ENCODE data around the gene NCKAP5.
"Not testable (repeated sequence)": the region's sequence is repeated elsewhere in the genome, so short reads cannot be mapped to it uniquely, and the experiment has no call there.

NCKAP5 gene

GRCh38 chr2:133526530-133527300 is 41.5 kb downstream of the NCKAP5 start:
- ATAC-seq (replicated peaks) (no peak), DNase-seq (no peak)
- no peaks in the 10 kb centered on the region for H3K9me3 Mint-ChIP-seq
- H3K4me1 Mint-ChIP-seq (ENCODE audit: low read depth in 2 of 2), result no peaks in the 10 kb centered on the region
- H3K27me3 Mint-ChIP-seq, result no peaks in the 10 kb centered on the region
- no peak overlapping the region for H3K27ac Mint-ChIP-seq
- H3K4me3 Mint-ChIP-seq, result no peak overlapping the region
- H3K36me3 Mint-ChIP-seq (ENCODE audit: insufficient read depth), result no peaks in the 10 kb centered on the region

DNA sequence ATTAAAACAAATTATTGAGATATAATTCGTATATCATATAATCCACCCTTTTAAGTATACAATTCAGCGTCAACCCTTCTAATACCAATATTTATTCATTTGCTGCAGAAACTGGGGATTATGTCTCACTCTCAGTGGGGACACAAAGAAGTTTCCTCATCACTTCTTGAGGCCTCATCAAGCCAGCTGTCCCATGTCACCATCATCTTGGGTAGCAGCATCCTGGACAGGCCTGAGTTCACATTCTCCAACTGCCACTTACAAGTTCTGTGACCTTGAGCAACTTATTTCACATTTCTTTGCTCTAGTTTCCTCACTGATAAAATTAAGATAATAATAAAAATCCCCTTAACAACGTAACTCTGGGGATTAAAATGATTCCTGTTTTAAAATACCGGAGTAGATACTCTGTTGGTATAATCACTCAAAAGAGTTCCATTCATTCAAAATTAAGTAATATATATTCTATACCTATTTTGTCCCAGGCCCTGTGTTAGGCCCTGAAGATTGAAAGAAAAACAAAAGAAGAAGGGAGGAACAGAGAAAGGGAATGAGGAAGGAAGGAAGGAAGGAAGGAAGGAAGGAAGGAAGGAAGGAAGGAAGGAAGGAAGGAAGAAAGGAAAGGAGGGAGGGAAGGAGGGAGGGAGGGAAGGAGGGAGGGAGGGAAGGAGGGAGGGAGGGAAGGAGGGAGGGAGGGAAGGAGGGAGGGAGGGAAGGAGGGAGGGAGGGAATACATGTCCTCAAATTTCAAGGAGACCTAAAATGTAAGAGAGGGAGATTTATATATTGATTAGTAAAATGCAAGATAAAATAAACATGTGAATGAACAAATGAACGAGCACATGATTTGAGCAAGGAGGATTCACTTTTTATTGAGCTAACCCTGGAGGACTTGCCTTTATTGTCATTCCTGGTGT is 42.4 kb downstream of the NCKAP5 start:
- H3K4me1 Mint-ChIP-seq (ENCODE audit: low read depth in 2 of 2), result no peaks in the 10 kb centered on the region
- H3K27me3 Mint-ChIP-seq, result no peaks in the 10 kb centered on the region
- H3K27ac Mint-ChIP-seq, result no peak overlapping the region
- H3K9me3 Mint-ChIP-seq, result no peaks in the 10 kb centered on the region
- no peak overlapping the region for H3K4me3 Mint-ChIP-seq
- ATAC-seq (replicated peaks) (no peak), DNase-seq (no peak)
- no peaks in the 10 kb centered on the region for H3K36me3 Mint-ChIP-seq (ENCODE audit: insufficient read depth)

DNA sequence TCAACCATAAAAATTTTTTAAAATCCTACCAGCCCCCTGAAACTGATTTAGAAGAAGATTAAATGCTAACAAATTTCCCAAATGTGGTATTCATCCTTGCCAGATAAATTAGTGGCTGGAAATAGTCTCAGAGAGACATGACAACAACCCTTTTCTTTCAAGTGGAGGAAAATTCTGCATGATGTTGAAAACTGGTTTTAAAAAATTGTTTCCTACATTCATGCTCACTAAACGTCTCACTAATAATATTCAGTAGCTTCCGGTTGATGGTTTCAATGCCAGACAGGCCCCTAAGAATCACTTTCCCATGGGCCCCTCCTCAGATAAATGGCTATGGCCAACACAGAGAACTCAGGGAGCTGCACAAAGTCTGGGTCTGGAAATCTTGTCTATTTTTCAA is 43.2 kb downstream of the NCKAP5 start:
- Mint-ChIP-seq H3K27me3 (no peaks in the 10 kb centered on the region), H3K27ac (no peak overlapping the region), H3K4me1 (ENCODE audit: low read depth in 2 of 2) (no peaks in the 10 kb centered on the region), H3K36me3 (ENCODE audit: insufficient read depth) (no peaks in the 10 kb centered on the region), H3K9me3 (no peaks in the 10 kb centered on the region), H3K4me3 (no peak overlapping the region)
- DNase-seq (no peak), ATAC-seq (replicated peaks) (no peak)

- ATAC-seq (replicated peaks), result no peak
- no peaks in the 10 kb centered on the region for H3K27me3 Mint-ChIP-seq
- DNase-seq, result no peak
- peaks cover 4% of the 10 kb centered on the region for H3K36me3 Mint-ChIP-seq (ENCODE audit: insufficient read depth)
- no peak overlapping the region for H3K4me3 Mint-ChIP-seq
- no peaks in the 10 kb centered on the region for H3K9me3 Mint-ChIP-seq
- no peak overlapping the region for H3K27ac Mint-ChIP-seq
- H3K4me1 Mint-ChIP-seq (ENCODE audit: low read depth in 2 of 2), result no peaks in the 10 kb centered on the region
Measured at GRCh38 chr2:133523406-133523805, 44.9 kb downstream of the NCKAP5 start.

GRCh38 chr2:133522204-133522603 is 46.1 kb downstream of the NCKAP5 start:
- no peak overlapping the region for H3K27ac Mint-ChIP-seq
- no peaks in the 10 kb centered on the region for H3K4me1 Mint-ChIP-seq (ENCODE audit: low read depth in 2 of 2)
- no peak for ATAC-seq (replicated peaks)
- H3K9me3 Mint-ChIP-seq, result no peaks in the 10 kb centered on the region
- H3K4me3 Mint-ChIP-seq, result no peak overlapping the region
- peaks cover 4% of the 10 kb centered on the region for H3K36me3 Mint-ChIP-seq (ENCODE audit: insufficient read depth)
- H3K27me3 Mint-ChIP-seq, result no peaks in the 10 kb centered on the region
- DNase-seq, result no peak

- H3K4me1 Mint-ChIP-seq (ENCODE audit: low read depth in 2 of 2), result no peaks in the 10 kb centered on the region
- H3K27ac Mint-ChIP-seq, result no peak overlapping the region
- H3K4me3 Mint-ChIP-seq, result no peak overlapping the region
- DNase-seq (no peak), ATAC-seq (replicated peaks) (no peak)
- no peaks in the 10 kb centered on the region for H3K27me3 Mint-ChIP-seq
- no peaks in the 10 kb centered on the region for H3K9me3 Mint-ChIP-seq
- peaks cover 4% of the 10 kb centered on the region for H3K36me3 Mint-ChIP-seq (ENCODE audit: insufficient read depth)
Measured at GRCh38 chr2:133521146-133521745, 47.0 kb downstream of the NCKAP5 start.

DNA sequence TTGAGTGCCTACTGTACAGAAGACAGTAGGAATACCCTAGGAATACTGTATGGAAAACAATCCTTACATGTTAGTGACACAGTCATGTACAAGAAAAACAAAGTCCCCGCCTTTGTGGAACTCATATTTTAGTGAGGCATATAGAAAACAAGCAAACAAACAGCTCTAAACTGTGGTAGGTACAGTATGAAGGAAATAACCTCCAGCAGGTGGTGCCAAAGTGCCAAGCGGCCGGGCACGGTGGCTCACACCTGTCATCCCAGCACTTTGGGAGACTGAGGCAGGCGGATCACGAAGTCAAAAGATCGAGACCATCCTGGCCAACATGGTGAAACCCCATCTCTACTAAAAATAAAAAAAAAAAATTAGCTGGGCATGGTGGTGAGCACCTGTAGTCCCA is 48.6 kb downstream of the NCKAP5 start:
- not testable (repeated sequence) for H3K27ac Mint-ChIP-seq; H3K36me3 Mint-ChIP-seq (ENCODE audit: insufficient read depth); H3K9me3 Mint-ChIP-seq; H3K4me3 Mint-ChIP-seq; H3K27me3 Mint-ChIP-seq; DNase-seq; H3K4me1 Mint-ChIP-seq (ENCODE audit: low read depth in 2 of 2); ATAC-seq (replicated peaks)

DNA sequence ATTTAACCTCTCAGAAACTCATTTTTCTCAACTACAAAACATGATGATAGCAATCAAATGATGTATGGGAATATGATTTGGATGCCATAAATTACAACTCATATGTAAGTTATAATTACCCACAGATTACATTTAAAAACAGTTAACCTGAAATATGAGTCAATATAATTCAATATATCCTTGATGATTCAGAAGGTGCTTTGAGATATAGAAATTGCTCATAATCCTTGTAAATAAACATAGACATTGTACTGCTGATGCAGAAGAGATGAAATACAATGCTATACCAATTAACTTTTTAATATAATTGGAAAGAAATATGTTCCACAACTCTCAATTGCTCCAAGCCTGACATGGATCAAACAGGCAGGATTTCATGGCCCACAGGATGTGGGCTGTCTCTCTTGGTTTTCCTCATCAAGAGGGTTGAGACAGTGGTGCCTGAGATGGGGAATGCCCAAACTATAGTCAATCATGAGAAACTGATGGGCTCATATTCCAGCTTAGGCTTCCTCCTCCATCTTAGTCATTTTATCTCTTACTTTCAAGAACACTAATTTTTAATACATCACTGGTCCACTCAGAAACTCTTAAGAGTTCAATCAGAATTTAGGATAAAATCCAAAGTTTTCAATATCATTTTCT is 49.4 kb downstream of the NCKAP5 start:
- H3K36me3 Mint-ChIP-seq (ENCODE audit: insufficient read depth), result peaks cover 4% of the 10 kb centered on the region
- ATAC-seq (replicated peaks) (no peak), DNase-seq (no peak)
- H3K4me3 Mint-ChIP-seq, result no peak overlapping the region
- no peaks in the 10 kb centered on the region for H3K27me3 Mint-ChIP-seq
- H3K27ac Mint-ChIP-seq, result no peak overlapping the region
- H3K4me1 Mint-ChIP-seq (ENCODE audit: low read depth in 2 of 2), result no peaks in the 10 kb centered on the region
- H3K9me3 Mint-ChIP-seq, result peaks cover 0 to 2% of the 10 kb centered on the region in 2 donors

- DNase-seq, result no peak
Measured at GRCh38 chr2:133517876-133518275, 50.4 kb downstream of the NCKAP5 start.

DNA sequence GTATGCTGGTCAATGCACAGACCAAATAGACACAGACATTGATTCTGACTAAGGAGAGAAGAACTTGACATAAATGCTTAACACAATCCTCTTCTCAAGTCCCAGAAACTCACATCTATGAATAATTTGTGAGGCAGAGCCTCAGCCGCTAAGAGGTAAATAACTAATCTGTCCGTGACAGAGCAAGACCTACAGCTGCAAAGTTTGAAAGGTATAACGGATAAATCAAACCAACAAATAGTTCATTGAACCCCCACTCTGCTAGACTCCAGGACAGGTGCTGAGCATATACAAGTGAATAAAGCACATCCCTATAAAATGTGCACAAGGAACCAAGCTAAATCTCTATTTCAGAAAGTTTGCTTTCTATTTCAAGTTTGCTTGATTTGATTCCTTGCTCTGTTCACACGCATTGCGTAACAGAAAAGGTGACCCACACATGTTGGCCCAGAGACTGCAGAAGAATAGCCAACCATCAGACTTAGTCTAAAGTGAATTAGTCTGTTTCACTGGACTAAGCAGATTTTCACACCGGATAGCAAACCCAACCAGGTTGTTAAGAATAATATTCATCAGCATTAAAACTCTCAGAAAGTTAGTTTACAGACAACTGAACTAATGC is 51.7 kb downstream of the NCKAP5 start:
- Mint-ChIP-seq H3K9me3 (peaks cover 0 to 6% of the 10 kb centered on the region in 2 donors), H3K27ac (no peak overlapping the region), H3K4me1 (ENCODE audit: low read depth in 2 of 2) (no peaks in the 10 kb centered on the region), H3K27me3 (no peaks in the 10 kb centered on the region), H3K36me3 (ENCODE audit: insufficient read depth) (peaks cover 4% of the 10 kb centered on the region), H3K4me3 (no peak overlapping the region)
- DNase-seq (no peak), ATAC-seq (replicated peaks) (no peak)

More at GRCh38 chr2:133517876-133518275, 50.4 kb downstream of the NCKAP5 start:
- Mint-ChIP-seq H3K27me3 (no peaks in the 10 kb centered on the region), H3K4me1 (ENCODE audit: low read depth in 2 of 2) (no peaks in the 10 kb centered on the region), H3K9me3 (peaks cover 0 to 3% of the 10 kb centered on the region in 2 donors), H3K27ac (no peak overlapping the region), H3K4me3 (no peak overlapping the region), H3K36me3 (ENCODE audit: insufficient read depth) (peaks cover 4% of the 10 kb centered on the region)
- ATAC-seq (replicated peaks), result no peak

DNA sequence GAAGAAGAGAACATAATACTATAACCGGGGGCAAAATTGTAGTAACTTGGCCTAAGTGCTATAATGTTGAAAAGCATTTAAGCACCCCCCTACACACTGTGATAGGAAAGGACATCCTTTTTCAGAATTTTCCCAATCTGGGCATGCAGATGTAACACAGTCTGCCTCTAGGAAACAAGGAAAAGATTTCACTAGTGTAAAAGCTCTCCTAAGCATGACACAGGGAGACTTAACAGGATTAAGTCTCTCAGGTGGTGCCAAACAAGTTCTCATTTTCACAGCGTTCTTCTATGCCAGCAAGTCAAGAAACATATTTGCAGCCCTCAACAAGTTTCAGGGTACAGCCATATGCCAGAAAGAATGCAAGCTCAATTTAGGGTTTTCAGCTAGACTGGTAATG is 53.0 kb downstream of the NCKAP5 start:
- peaks cover 0 to 7% of the 10 kb centered on the region in 2 donors for H3K9me3 Mint-ChIP-seq
- H3K4me1 Mint-ChIP-seq (ENCODE audit: low read depth in 2 of 2), result no peaks in the 10 kb centered on the region
- ATAC-seq (replicated peaks) (no peak), DNase-seq (no peak)
- H3K27me3 Mint-ChIP-seq, result no peaks in the 10 kb centered on the region
- no peak overlapping the region for H3K27ac Mint-ChIP-seq
- H3K36me3 Mint-ChIP-seq (ENCODE audit: insufficient read depth), result peaks cover 4% of the 10 kb centered on the region
- no peak overlapping the region for H3K4me3 Mint-ChIP-seq

DNA sequence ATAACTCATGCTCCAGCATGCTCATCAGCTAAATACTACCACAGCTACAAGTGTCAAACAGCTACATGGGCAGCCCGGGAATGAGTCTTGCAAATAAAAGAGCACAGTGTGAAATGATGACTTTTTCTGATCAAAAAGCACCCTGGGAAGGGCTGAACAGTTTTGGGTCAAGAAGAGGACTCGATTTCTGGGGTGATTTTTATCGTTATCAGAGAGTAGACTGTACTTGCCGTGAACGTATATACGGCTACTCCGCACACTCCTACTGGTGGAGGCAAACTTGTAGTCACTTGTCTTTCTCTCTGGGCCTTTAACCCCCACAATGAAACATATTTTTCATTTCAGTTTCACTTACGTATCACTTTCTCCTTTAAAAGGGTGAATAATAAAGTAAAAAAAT is 54.4 kb downstream of the NCKAP5 start:
- DNase-seq, result no peak
- Mint-ChIP-seq H3K27me3 (no peaks in the 10 kb centered on the region), H3K4me3 (no peak overlapping the region), H3K27ac (no peak overlapping the region), H3K36me3 (ENCODE audit: insufficient read depth) (no peaks in the 10 kb centered on the region), H3K9me3 (peaks cover 7 to 9% of the 10 kb centered on the region in 2 donors), H3K4me1 (ENCODE audit: low read depth in 2 of 2) (no peaks in the 10 kb centered on the region)
- ATAC-seq (replicated peaks), result no peak

- peaks cover 7 to 11% of the 10 kb centered on the region in 2 donors for H3K9me3 Mint-ChIP-seq
- H3K4me3 Mint-ChIP-seq, result no peak overlapping the region
- no peak overlapping the region for H3K27ac Mint-ChIP-seq
- ATAC-seq (replicated peaks) (no peak), DNase-seq (no peak)
- no peaks in the 10 kb centered on the region for H3K27me3 Mint-ChIP-seq
- no peaks in the 10 kb centered on the region for H3K4me1 Mint-ChIP-seq (ENCODE audit: low read depth in 2 of 2)
- H3K36me3 Mint-ChIP-seq (ENCODE audit: insufficient read depth), result no peaks in the 10 kb centered on the region
Measured at GRCh38 chr2:133512121-133512520, 56.1 kb downstream of the NCKAP5 start.
